Neural cell (in vitro differentiated cells): ENCODE results near the gene TPH2.

Experiments used
- EP300 ChIP-seq: fragments of 450-650 bp; conservative IDR thresholded peaks from 2 replicates; pipeline ENCODE4 v1.6.1; 2014; ENCODE audit warnings: antibody characterized with exemption, mild to moderate bottlenecking, moderate library complexity; ENCODE audit not compliant: poor library complexity, severe bottlenecking
- EZH2 ChIP-seq: fragments of 200-600, 300-800 bp; shearing (Covaris generic), sonication (generic); IDR thresholded peaks from 2 replicates; pipeline ENCODE4 v1.6.1; 2014; ENCODE audit warnings: antibody characterized with exemption, low read length, borderline replicate concordance, mild to moderate bottlenecking; ENCODE audit not compliant: insufficient read depth, poor library complexity, severe bottlenecking
- POLR2AphosphoS5 ChIP-seq: IDR thresholded peaks from 2 replicates; pipeline ENCODE4 v1.6.1; 2012
- RAD21 ChIP-seq: fragments of 450-650 bp; conservative IDR thresholded peaks from 2 replicates; pipeline ENCODE4 v1.6.1; 2014; ENCODE audit warnings: antibody characterized with exemption, mild to moderate bottlenecking, moderate library complexity
- REST ChIP-seq: IDR thresholded peaks from 2 replicates; pipeline ENCODE4 v1.6.1; 2012; ENCODE audit warnings: borderline replicate concordance
- SMC3 ChIP-seq: fragments of 450-650 bp; conservative IDR thresholded peaks from 2 replicates; pipeline ENCODE4 v1.6.1; 2014; ENCODE audit warnings: antibody characterized with exemption, mild to moderate bottlenecking, moderate library complexity; ENCODE audit not compliant: poor library complexity
- TAF1 ChIP-seq: IDR thresholded peaks from 2 replicates; pipeline ENCODE4 v1.6.1; 2012; ENCODE audit warnings: low read depth
- TF ChIP-seq, protein P1 (sequence below): fragments of 450-650 bp; IDR thresholded peaks from 2 replicates; pipeline ENCODE4 v1.5.1; 2014; ENCODE audit warnings: antibody characterized with exemption, mild to moderate bottlenecking, moderate library complexity; ENCODE audit not compliant: poor library complexity, severe bottlenecking

DNA sequence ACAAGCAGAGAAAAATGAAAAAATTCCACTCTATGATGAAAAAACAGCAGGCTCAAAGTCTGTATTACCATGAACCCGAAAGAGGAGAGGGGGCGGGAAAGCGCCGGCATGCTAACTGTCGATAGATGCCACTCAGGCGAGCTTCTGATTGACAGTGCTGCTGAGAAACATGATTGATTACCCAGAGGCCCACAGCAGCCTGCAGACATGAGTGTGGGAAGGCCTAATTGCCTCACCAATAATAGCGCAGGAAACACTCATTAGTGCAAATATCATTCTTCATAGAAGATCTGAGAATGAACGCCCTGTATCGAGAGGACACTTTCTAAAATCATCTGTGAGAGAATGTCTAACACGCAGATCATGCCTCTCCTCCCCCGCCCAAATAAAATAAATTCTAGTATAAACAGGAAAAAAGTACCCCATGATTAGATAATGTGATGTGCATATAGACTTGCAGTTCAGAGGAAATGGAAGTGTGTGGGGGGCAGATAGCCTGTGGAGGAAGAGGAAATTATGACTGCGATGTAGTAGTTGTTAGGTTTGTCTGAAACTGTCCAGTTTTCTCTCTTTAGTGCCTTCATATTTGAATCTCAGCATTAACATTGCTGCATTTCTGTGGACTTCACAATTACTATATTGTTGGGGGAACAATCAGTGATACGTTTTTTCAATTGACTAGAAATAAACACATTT is 15.6 kb downstream of the TPH2 start:
- TF ChIP-seq, protein P1, sequence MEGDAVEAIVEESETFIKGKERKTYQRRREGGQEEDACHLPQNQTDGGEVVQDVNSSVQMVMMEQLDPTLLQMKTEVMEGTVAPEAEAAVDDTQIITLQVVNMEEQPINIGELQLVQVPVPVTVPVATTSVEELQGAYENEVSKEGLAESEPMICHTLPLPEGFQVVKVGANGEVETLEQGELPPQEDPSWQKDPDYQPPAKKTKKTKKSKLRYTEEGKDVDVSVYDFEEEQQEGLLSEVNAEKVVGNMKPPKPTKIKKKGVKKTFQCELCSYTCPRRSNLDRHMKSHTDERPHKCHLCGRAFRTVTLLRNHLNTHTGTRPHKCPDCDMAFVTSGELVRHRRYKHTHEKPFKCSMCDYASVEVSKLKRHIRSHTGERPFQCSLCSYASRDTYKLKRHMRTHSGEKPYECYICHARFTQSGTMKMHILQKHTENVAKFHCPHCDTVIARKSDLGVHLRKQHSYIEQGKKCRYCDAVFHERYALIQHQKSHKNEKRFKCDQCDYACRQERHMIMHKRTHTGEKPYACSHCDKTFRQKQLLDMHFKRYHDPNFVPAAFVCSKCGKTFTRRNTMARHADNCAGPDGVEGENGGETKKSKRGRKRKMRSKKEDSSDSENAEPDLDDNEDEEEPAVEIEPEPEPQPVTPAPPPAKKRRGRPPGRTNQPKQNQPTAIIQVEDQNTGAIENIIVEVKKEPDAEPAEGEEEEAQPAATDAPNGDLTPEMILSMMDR = no peak
- TF ChIP-seq EZH2 (no peak), REST (peak; percentile 22), SMC3 (peak; percentile 21), POLR2AphosphoS5 (peak; percentile 64), RAD21 (no peak), TAF1 (no peak), EP300 (peak; percentile 96)
